Fibroblast of the conjunctiva (primary cell): ENCODE results near the gene CDKN2B-AS1.

Experiments
- DNase-seq: peaks from one replicate; pipeline ENCODE4 v3.0.0-alpha.2; 2010; ENCODE audit warnings: low read depth

CDKN2B-AS1 gene

GRCh38 chr9:21982861-21983560 is 11.6 kb upstream of the CDKN2B-AS1 start:
- no peak for DNase-seq

DNA sequence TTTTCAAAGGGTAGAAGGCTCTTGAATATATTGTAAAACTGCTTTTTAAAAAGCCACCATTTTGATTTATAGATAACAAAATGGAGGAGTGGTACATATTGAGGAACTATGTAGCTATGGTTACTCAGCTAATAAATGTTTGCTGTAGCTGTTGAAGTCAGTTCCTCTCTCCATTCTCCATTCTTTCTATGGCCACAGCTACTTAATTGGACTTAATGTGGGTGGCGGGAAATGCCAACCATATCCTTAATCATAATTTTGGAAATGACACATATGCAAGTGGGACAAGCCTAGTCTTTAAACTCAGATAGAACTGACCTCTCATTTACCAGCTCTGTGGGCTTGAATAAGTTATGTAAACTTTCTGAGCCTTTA is 11.0 kb upstream of the CDKN2B-AS1 start:
- DNase-seq = no peak

GRCh38 chr9:21984101-21984500 is 10.5 kb upstream of the CDKN2B-AS1 start:
- DNase-seq = no peak

DNA sequence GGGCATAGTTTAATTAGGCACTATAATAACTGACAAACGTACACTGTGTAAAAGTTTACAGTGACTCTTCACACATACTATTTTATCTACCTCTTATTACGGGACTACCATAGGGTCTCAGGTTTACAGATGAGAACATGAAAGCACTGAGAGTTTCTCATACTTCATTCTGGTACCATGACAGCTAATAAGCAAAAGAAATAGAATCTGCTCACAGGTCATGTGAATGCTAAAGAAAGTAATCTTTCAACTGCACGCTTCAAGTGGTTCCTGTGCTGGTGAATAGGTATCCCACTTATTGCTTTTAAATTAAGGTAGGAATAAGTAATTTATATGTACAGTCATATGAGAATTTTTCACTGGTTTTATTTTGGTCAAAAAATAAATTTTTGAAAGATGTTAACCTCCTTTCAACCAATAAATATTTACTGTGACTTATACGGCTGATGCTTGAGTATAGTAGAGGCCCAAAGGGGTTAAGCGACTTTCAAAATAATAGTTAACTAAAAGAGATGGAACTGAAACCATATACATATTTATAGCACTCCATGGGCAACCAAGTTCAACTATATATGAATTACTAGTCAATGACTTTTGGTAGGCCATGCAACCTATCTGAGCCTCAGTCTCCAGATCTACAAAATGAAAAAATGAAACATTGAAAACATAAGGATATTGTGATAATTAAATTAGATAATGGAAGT is 8.5 kb upstream of the CDKN2B-AS1 start:
- no peak for DNase-seq

- DNase-seq = no peak
Observed at GRCh38 chr9:21988056-21988990, 6.3 kb upstream of the CDKN2B-AS1 start.

DNA sequence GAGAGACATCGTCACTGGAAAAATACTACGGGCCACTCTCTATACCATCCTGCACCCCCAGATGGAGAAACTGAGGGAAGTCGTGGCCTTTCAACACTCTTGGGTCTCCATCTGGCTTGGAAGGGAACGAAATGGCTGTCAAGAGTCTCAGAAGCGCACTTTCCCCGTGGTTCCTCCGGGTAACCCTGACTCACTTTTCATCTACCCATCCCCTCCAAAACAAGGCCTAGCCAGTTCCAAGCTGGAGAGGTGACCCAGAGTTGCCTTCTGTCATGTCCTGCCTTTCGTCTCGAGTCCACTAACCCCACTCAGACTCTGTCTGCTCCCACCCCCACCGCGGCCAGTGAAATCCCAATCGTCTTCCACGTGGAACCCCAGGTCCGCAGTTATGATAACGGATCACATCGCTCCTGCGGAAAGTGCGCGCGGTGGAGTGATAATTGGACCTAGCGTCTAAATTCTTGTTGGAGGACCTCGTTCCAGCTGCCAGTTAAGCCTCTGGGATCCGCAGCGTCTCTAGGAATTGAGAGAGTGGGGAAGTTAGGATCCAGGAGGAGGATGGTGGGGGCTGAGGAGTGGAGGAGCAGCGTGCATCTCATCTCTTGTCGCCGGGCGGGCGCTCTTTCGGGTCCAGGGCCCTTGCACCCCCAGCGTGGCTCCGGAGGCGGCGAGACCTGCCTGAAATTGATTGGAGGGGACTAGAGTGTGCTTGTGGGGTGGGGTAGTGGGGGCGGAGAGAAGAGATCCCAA is 5.0 kb upstream of the CDKN2B-AS1 start:
- no peak for DNase-seq

GRCh38 chr9:21991072-21991959 is 3.3 kb upstream of the CDKN2B-AS1 start:
- no peak for DNase-seq

DNA sequence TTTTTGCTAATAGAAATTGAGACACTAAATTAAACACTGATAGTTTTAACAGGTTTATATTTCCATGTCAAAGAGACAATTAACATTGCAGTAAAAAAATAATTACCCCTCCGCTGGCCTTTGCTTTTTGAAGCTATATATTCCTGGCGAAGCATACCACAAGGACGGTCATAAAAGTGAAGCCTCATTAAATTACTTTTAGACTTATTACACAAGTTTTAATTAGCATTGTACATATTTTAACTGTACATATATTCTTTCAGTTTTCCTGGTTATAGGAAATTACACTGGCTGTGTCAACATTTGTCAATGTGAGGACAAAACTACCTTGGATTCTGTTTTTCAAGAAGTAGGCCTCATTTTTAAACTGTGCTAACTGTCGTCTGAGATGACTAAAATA is 1.6 kb upstream of the CDKN2B-AS1 start:
- DNase-seq = no peak

GRCh38 chr9:21993893-21994555 is 567 bp upstream of the CDKN2B-AS1 start, which contains the start of gene CDKN2A:
Gene CDKN2A (minus strand): TSS chr9:21994392.
- no peak for DNase-seq

GRCh38 chr9:21995006-21995665 is 545 bp downstream of the CDKN2B-AS1 start:
- DNase-seq = no peak

GRCh38 chr9:21995666-21996398 is 1.2 kb downstream of the CDKN2B-AS1 start:
- DNase-seq = no peak

GRCh38 chr9:21996438-21996837 is 1.8 kb downstream of the CDKN2B-AS1 start:
- DNase-seq = no peak

DNA sequence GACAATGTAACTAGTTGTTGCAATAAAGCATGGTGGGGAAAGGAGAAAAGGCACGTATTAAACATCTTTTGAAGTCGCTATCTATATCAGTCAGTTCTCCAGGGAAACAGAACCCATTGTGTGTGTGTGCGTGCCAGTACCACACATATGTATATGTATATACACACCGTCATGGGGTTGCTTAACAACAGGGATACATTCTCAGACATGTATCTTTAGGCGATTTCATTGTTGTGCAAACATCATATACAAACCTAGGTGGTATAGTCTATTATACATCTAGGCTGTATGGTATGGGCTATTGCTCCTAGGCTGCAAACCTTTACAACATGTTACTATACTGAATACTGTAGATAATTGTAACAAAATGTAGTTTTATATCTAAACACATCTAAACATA is 2.3 kb downstream of the CDKN2B-AS1 start:
- DNase-seq = no peak

- DNase-seq = no peak
Observed at GRCh38 chr9:21997480-21997879, 2.9 kb downstream of the CDKN2B-AS1 start.

- DNase-seq = no peak
Observed at GRCh38 chr9:21998026-21998425, 3.4 kb downstream of the CDKN2B-AS1 start.

DNA sequence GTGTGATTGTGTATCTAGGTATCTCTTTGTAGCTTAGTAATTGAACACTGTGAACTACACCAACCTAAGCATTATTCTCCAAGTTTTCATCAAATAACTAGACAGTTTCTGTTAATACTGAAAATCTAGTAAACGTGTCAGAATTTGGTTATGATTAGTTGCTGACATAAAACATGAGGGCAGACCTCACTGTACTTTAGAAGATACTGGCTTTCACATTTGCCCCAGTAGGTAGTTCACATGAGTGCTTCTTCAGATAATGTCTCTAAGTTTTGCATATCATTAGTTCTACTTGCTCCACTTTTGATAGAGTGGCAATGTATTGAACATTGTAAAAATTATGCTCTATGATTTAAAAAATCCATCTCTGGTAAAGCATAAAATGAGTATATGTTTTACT is 7.4 kb downstream of the CDKN2B-AS1 start:
- DNase-seq = no peak

GRCh38 chr9:22005021-22005701 is 10.6 kb downstream of the CDKN2B-AS1 start:
- no peak for DNase-seq
